H54 (cell line): Measurements from ENCODE around the gene AKAP12.

Experiments used
- DNase-seq: peaks from one replicate; pipeline ENCODE4 v3.0.0; 2011; ENCODE audit warnings: low spot score, mixed read lengths; ENCODE audit not compliant: insufficient read length
- FAIRE-seq: peaks from 3 replicates; lab custom pipeline; 2011; peaks lifted over from hg19 to GRCh38; lab: Jason Lieb, UNC
- POLR2A ChIP-seq: IDR thresholded peaks from 2 replicates; pipeline ENCODE4 v1.6.1; 2011; ENCODE audit warnings: low read depth, mild to moderate bottlenecking, low read length

The AKAP12 gene

GRCh38 chr6:151279891-151280290 is 40.1 kb downstream of the AKAP12 start:
- no peak for DNase-seq
- no peak for TF ChIP-seq POLR2A
- FAIRE-seq, result no peak

GRCh38 chr6:151280859-151281258 is 41.1 kb downstream of the AKAP12 start:
- FAIRE-seq, result no peak
- no peak for DNase-seq
- TF ChIP-seq POLR2A, result no peak

- TF ChIP-seq POLR2A, result no peak
- no peak for DNase-seq
- FAIRE-seq, result no peak
Measured at GRCh38 chr6:151284012-151284411, 44.2 kb downstream of the AKAP12 start.

GRCh38 chr6:151284548-151285017 is 44.8 kb downstream of the AKAP12 start:
- FAIRE-seq (no peak), DNase-seq (no peak)
- TF ChIP-seq POLR2A, result no peak

GRCh38 chr6:151285122-151285521 is 45.4 kb downstream of the AKAP12 start:
- FAIRE-seq, result no peak
- no peak for TF ChIP-seq POLR2A

GRCh38 chr6:151286214-151286613 is 46.4 kb downstream of the AKAP12 start:
- FAIRE-seq (no peak), DNase-seq (no peak)
- no peak for TF ChIP-seq POLR2A

More at GRCh38 chr6:151285122-151285521, 45.4 kb downstream of the AKAP12 start:
- DNase-seq, result no peak

- no peak for DNase-seq
- FAIRE-seq, result no peak
- no peak for TF ChIP-seq POLR2A
Measured at GRCh38 chr6:151288712-151289398, 49.1 kb downstream of the AKAP12 start.

GRCh38 chr6:151289399-151290007 is 49.7 kb downstream of the AKAP12 start:
- FAIRE-seq (no peak), DNase-seq (no peak)
- TF ChIP-seq POLR2A, result no peak

GRCh38 chr6:151290877-151291721 is 51.3 kb downstream of the AKAP12 start:
- TF ChIP-seq POLR2A, result no peak
- no peak for FAIRE-seq
- no peak for DNase-seq

- TF ChIP-seq POLR2A, result no peak
- DNase-seq (no peak), FAIRE-seq (no peak)
Measured at GRCh38 chr6:151291722-151292059, 51.9 kb downstream of the AKAP12 start.

- TF ChIP-seq POLR2A, result no peak
- DNase-seq (no peak), FAIRE-seq (no peak)
Measured at GRCh38 chr6:151292974-151293687, 53.4 kb downstream of the AKAP12 start.

GRCh38 chr6:151293688-151294016 is 53.9 kb downstream of the AKAP12 start:
- DNase-seq, result no peak
- TF ChIP-seq POLR2A, result no peak
- no peak for FAIRE-seq

- TF ChIP-seq POLR2A, result no peak
- DNase-seq (no peak), FAIRE-seq (no peak)
Measured at GRCh38 chr6:151294561-151295101, 54.9 kb downstream of the AKAP12 start.
